IMR-90 (cell line): ENCODE results near the gene EDARADD. TPM values are rescaled to one million over a fixed set of nuclear protein-coding genes. Genes with fewer than 3 reads are reported as not detected.

Source experiments
- ATAC-seq: fragments of 200-7000 bp; cut with Tn5 transposase; 2 replicates; pipeline ENCODE4 v1.9.1; 2020; ENCODE audit warnings: low read depth, mild to moderate bottlenecking, moderate library complexity
- BruUV-seq: library from RNA; stranded (reverse); fragments of 400-500 nt; replicated peaks from 2 replicates; lab custom pipeline; 2021; lab: Mats Ljungman, UMichigan
- CTCF ChIA-PET: fragments of 300-600 bp; formaldehyde crosslinking; extraction: SDS; loops from one replicate; lab custom pipeline; 2021; ENCODE audit warnings: antibody characterized with exemption; lab: Yijun Ruan, JAX
- POLR2A ChIA-PET: fragments of 300-600 bp; sonication (Branson Sonifier 250); formaldehyde crosslinking; loops from one replicate; lab custom pipeline; 2022; ENCODE audit warnings: antibody characterized with exemption; ENCODE audit not compliant: unreplicated experiment; lab: Charles Lee
- DNase-seq: peaks from one replicate; pipeline ENCODE4 v3.0.0; 2013
- H2AFZ ChIP-seq: replicated peaks from 2 replicates; pipeline ENCODE3; 2013; ENCODE audit warnings: low read length, mild to moderate bottlenecking; ENCODE audit not compliant: poor library complexity
- H2AK5ac ChIP-seq: 2 replicates; pipeline ENCODE4 v1.6.1; 2013; ENCODE audit warnings: low read depth, low read length, inconsistent platforms
- H2AK9ac ChIP-seq: replicated peaks from 2 replicates; pipeline ENCODE3; 2013; ENCODE audit warnings: mild to moderate bottlenecking, low read depth, low read length, moderate library complexity; ENCODE audit not compliant: poor library complexity
- H2BK120ac ChIP-seq: 2 replicates; pipeline ENCODE4 v1.6.1; 2013; ENCODE audit warnings: low read depth, low read length, inconsistent platforms
- H2BK15ac ChIP-seq: 3 replicates; pipeline ENCODE4 v1.6.1; 2013; ENCODE audit warnings: low read depth, low read length, inconsistent platforms
- H2BK20ac ChIP-seq: 2 replicates; pipeline ENCODE4 v1.6.1; 2013; ENCODE audit warnings: low read depth, mild to moderate bottlenecking, inconsistent platforms, low read length, moderate library complexity
- H2BK5ac ChIP-seq: 2 replicates; pipeline ENCODE4 v1.6.1; 2013; ENCODE audit warnings: mild to moderate bottlenecking, low read depth, low read length, inconsistent platforms; ENCODE audit not compliant: poor library complexity, severe bottlenecking
- H3K14ac ChIP-seq: replicated peaks from 2 replicates; pipeline ENCODE4 v1.6.1; 2013; ENCODE audit warnings: low read depth, low read length, inconsistent platforms
- H3K18ac ChIP-seq: 2 replicates; pipeline ENCODE4 v1.6.1; 2013; ENCODE audit warnings: low read depth, low read length, control low read depth
- H3K23ac ChIP-seq: 2 replicates; pipeline ENCODE4 v1.6.1; 2013; ENCODE audit warnings: low read depth, low read length, inconsistent platforms
- H3K27ac ChIP-seq: 2 replicates; pipeline ENCODE4 v1.5.1; 2013; ENCODE audit warnings: mild to moderate bottlenecking, control low read depth, low read length; ENCODE audit not compliant: insufficient read depth
- H3K27me3 ChIP-seq: 2 replicates; pipeline ENCODE4 v1.6.1; 2013; ENCODE audit warnings: low read length; ENCODE audit not compliant: control insufficient read depth, insufficient read depth
- H3K36me3 ChIP-seq: 2 replicates; pipeline ENCODE4 v1.6.1; 2013; ENCODE audit warnings: low read length, mixed read lengths; ENCODE audit not compliant: control insufficient read depth, insufficient read depth
- H3K4ac ChIP-seq: 2 replicates; pipeline ENCODE4 v1.6.1; 2013; ENCODE audit warnings: low read depth, low read length, inconsistent platforms
- H3K4me1 ChIP-seq: 2 replicates; pipeline ENCODE4 v1.6.1; 2013; ENCODE audit warnings: low read length, mixed read lengths; ENCODE audit not compliant: control insufficient read depth, insufficient read depth
- H3K4me2 ChIP-seq: 2 replicates; pipeline ENCODE4 v1.6.1; 2013; ENCODE audit warnings: low read depth, mild to moderate bottlenecking, control low read depth, low read length, moderate library complexity
- H3K4me3 ChIP-seq: 2 replicates; pipeline ENCODE4 v1.5.1; 2013; ENCODE audit warnings: low read depth, mild to moderate bottlenecking, control low read depth, low read length, moderate library complexity; ENCODE audit not compliant: insufficient read depth
- H3K56ac ChIP-seq: 2 replicates; pipeline ENCODE4 v1.6.1; 2013; ENCODE audit warnings: low read length, inconsistent platforms; ENCODE audit not compliant: insufficient read depth; ENCODE audit errors: extremely low read depth
- H3K79me1 ChIP-seq, 2 experiments: 2 replicates each; pipeline ENCODE4 v1.6.1; 2013; ENCODE audit warnings: low read length in 2 of 2, inconsistent platforms in 1 of 2, low read depth in 1 of 2
- H3K9ac ChIP-seq: 2 replicates; pipeline ENCODE4 v1.6.1; 2013; ENCODE audit warnings: low read depth, low read length, control low read depth
- H3K9me1 ChIP-seq: 2 replicates; pipeline ENCODE4 v1.6.1; 2013; ENCODE audit warnings: low read length, inconsistent platforms; ENCODE audit not compliant: insufficient read depth
- H3K9me3 ChIP-seq: 2 replicates; pipeline ENCODE4 v1.6.1; 2013; ENCODE audit warnings: low read length; ENCODE audit not compliant: control insufficient read depth, insufficient read depth
- H4K20me1 ChIP-seq: 2 replicates; pipeline ENCODE4 v1.6.1; 2013; ENCODE audit warnings: low read length, inconsistent platforms; ENCODE audit not compliant: insufficient read depth
- H4K5ac ChIP-seq: 2 replicates; pipeline ENCODE4 v1.6.1; 2013; ENCODE audit warnings: mild to moderate bottlenecking, low read depth, low read length, control low read depth
- H4K8ac ChIP-seq, 2 experiments: 2 replicates each; pipeline ENCODE4 v1.6.1; 2013; ENCODE audit warnings: low read depth in 2 of 2, low read length in 2 of 2, control low read depth in 1 of 2, inconsistent platforms in 1 of 2
- H4K91ac ChIP-seq: 2 replicates; pipeline ENCODE4 v1.6.1; 2013; ENCODE audit warnings: low read depth, low read length, inconsistent platforms; ENCODE audit not compliant: insufficient read depth
- BHLHE40 ChIP-seq: fragments of 150-350 bp; IDR thresholded peaks from 2 replicates; pipeline ENCODE4 v1.6.1; 2016; ENCODE audit warnings: mild to moderate bottlenecking, low read depth, low read length
- CEBPB ChIP-seq: IDR thresholded peaks from 2 replicates; pipeline ENCODE4 v1.6.1; 2012; ENCODE audit warnings: low read depth, low read length, improper control_type of control experiment
- ELK1 ChIP-seq: fragments of 150-350 bp; IDR thresholded peaks from 2 replicates; pipeline ENCODE4 v1.6.1; 2016; ENCODE audit warnings: low read depth, mild to moderate bottlenecking, low read length, moderate library complexity, borderline replicate concordance
- FOS ChIP-seq: fragments of 150-350 bp; IDR thresholded peaks from 2 replicates; pipeline ENCODE4 v1.6.1; 2016; ENCODE audit warnings: low read depth, low read length
- MAFK ChIP-seq: IDR thresholded peaks from 2 replicates; pipeline ENCODE4 v1.6.1; 2012; ENCODE audit warnings: low read depth, low read length, improper control_type of control experiment
- MXI1 ChIP-seq: IDR thresholded peaks from 2 replicates; pipeline ENCODE4 v1.6.1; 2012; ENCODE audit warnings: low read depth, mild to moderate bottlenecking, low read length, moderate library complexity, borderline replicate concordance
- NFE2L2 ChIP-seq: fragments of 150-350 bp; IDR thresholded peaks from 2 replicates; pipeline ENCODE4 v1.6.1; 2016; ENCODE audit warnings: low read depth, mild to moderate bottlenecking, low read length
- POLR2A ChIP-seq: IDR thresholded peaks from 2 replicates; pipeline ENCODE4 v1.6.1; 2012; ENCODE audit warnings: mild to moderate bottlenecking, low read depth, low read length
- RAD21 ChIP-seq: IDR thresholded peaks from 2 replicates; pipeline ENCODE4 v1.6.1; 2012; ENCODE audit warnings: low read length, improper control_type of control experiment
- SMC3 ChIP-seq: fragments of 150-350 bp; IDR thresholded peaks from 2 replicates; pipeline ENCODE4 v1.6.1; 2016; ENCODE audit warnings: low read depth, mild to moderate bottlenecking, antibody characterized with exemption, low read length, moderate library complexity
- USF2 ChIP-seq: fragments of 150-350 bp; IDR thresholded peaks from 2 replicates; pipeline ENCODE4 v1.6.1; 2017; ENCODE audit warnings: mild to moderate bottlenecking, antibody characterized with exemption, low read length, low read depth
- WGBS, 2 experiments: methylation state at CpG; one replicate each; pipeline versions ENCODE4 v1.1.5 to v1.1.7; 2013; ENCODE audit warnings: missing lambda C conversion rate in 2 of 2; ENCODE audit not compliant: insufficient read length in 1 of 2; ENCODE audit errors: extremely low coverage in 2 of 2; 5-methylcytosine and 5-hydroxymethylcytosine counted together
- dilution Hi-C: fragments of 300-500 bp; cut with HindIII; formaldehyde crosslinking; loops from one replicate; pipeline ENCODE4 v1.14.3; 2018; ENCODE audit warnings: low sequenced_read_pairs; ENCODE audit not compliant: unreplicated experiment
- in situ Hi-C: fragments of 300-500 bp; cut with MboI; formaldehyde crosslinking; loops from 3 replicates; pipeline ENCODE4 v1.14.3; 2019; ENCODE audit warnings: low sequenced_read_pairs, inconsistent platforms, mixed read lengths
- intact Hi-C: fragments of 100-400 bp; cut with micrococcal nuclease; formaldehyde crosslinking; loops from 2 replicates; pipeline ENCODE4 v1.10.0; 2022
- polyA plus RNA-seq, 3 experiments: library from polyadenylated mRNA; depleted of rRNA; stranded (reverse); fragments of >200 nt; gene quantifications; 2 replicates each; pipeline ENCODE4 v1.2.3, GENCODE V29; 2012; ENCODE audit warnings: low replicate concordance in 1 of 3
- total RNA-seq: library from RNA; depleted of rRNA; stranded (reverse); fragments of >200 nt; gene quantifications from 2 replicates; pipeline ENCODE4 v1.2.3, GENCODE V29; 2012

The EDARADD gene
- total and polyA plus RNA-seq, 2 of the 4 experiments (the other 2 are of a cell fraction): not detected

- Histone ChIP-seq H3K4me3 (no peak overlapping the region), H3K79me1 (no peaks in the 10 kb centered on the region), H2BK15ac (no peak overlapping the region), H3K14ac (no peak overlapping the region), H4K8ac (no peak overlapping the region), H3K4me2 (no peak overlapping the region), H3K9me1 (no peaks in the 10 kb centered on the region), H3K4me1 (peaks cover 2% of the 10 kb centered on the region; the same call in 1 of the 2 replicates), H3K23ac (no peak overlapping the region), H4K20me1 (no peaks in the 10 kb centered on the region), H2AK5ac (no peak overlapping the region), H3K56ac (no peak overlapping the region), H2AFZ (no peak overlapping the region), H2BK5ac (no peak overlapping the region), H2BK120ac (no peak overlapping the region), H2AK9ac (no peak overlapping the region), H3K4ac (no peak overlapping the region), H4K91ac (no peak overlapping the region), H3K27me3 (peaks cover 2% of the 10 kb centered on the region; the same call in 1 of the 2 replicates), H3K9ac (no peak overlapping the region), H3K36me3 (no peaks in the 10 kb centered on the region), H3K18ac (no peak overlapping the region), H4K5ac (no peak overlapping the region), H3K9me3 (no peaks in the 10 kb centered on the region), H3K27ac (no peak overlapping the region), H2BK20ac (no peak overlapping the region)
- ChIA-PET CTCF (interaction anchor here (0.6 kb wide), 1 partner anchor 26 kb away, joined by 3 read pairs; no protein-coding TSS in a partner anchor), POLR2A (no interaction called here)
- BruUV-seq: no TSS peak
- DNase-seq (no peak), ATAC-seq (no peak)
- TF ChIP-seq ELK1 (no peak), BHLHE40 (no peak), POLR2A (no peak), MXI1 (no peak), NFE2L2 (no peak), SMC3 (no peak), USF2 (no peak), MAFK (no peak), FOS (no peak), RAD21 (no peak), CEBPB (no peak)
- no CpG with 5 or more reads among the region's 1 CpG for WGBS, 2 experiments
- dilution Hi-C loops: no loop called here
- intact Hi-C loops: no loop called here
- in situ Hi-C loops: no loop called here
Observed at GRCh38 chr1:236509203-236509602, 115.1 kb downstream of the EDARADD start.
